Brain pericyte (primary cell): ENCODE measurements around the gene MEGF11.

Source experiments
- DNase-seq: peaks from one replicate; pipeline ENCODE4 v3.0.0-alpha.2; 2012; ENCODE audit warnings: low read depth, low spot score

Gene MEGF11

GRCh38 chr15:65918945-65919344 is 334.6 kb downstream of the MEGF11 start:
- no peak for DNase-seq

- DNase-seq = no peak
Observed at GRCh38 chr15:65918357-65918920, 335.1 kb downstream of the MEGF11 start.

GRCh38 chr15:65917936-65918335 is 335.6 kb downstream of the MEGF11 start:
- no peak for DNase-seq

- DNase-seq = no peak
Observed at GRCh38 chr15:65917407-65917756, 336.2 kb downstream of the MEGF11 start.

DNA sequence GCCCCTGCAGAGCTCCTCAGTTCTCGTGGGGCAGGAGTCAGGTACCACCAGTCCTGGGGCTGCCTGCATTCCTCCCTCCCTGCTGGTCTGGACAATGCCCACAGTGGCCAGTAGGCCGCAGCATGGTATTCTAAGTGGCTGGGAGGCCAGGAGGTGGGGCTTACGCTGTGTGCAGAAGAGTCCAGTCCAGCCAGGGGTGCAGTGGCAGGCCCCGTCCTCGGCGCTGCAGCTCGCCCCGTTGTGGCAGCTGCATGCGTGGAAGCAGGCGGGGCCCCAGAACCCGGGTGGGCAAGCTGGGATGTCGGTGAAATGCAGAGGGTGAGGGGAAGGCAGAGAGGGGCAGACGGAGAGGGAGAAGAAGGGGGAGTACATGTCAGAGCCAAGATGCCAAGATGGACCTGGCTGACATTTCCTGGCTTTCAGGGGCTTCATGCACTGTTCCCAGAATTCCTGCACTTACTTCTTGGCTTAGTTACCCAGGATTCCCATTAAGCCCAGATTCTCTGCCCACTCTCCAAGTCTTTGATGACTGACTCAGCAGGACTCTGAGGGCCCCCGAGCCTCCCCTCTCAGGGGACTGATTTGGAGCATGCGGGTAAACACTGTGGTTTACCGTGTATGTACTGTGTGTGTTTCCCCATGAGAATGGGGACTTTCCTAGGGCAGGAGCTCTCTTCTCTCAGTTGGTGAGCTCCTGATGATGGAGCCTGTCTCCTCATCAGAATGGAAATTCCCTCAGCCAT is 336.7 kb downstream of the MEGF11 start:
- no peak for DNase-seq

GRCh38 chr15:65916041-65916663 is 337.4 kb downstream of the MEGF11 start:
- DNase-seq = no peak

GRCh38 chr15:65914981-65915925 is 338.3 kb downstream of the MEGF11 start:
- no peak for DNase-seq

- no peak for DNase-seq
Observed at GRCh38 chr15:65914386-65914785, 339.2 kb downstream of the MEGF11 start.

- DNase-seq = no peak
Observed at GRCh38 chr15:65913631-65914199, 339.8 kb downstream of the MEGF11 start.

DNA sequence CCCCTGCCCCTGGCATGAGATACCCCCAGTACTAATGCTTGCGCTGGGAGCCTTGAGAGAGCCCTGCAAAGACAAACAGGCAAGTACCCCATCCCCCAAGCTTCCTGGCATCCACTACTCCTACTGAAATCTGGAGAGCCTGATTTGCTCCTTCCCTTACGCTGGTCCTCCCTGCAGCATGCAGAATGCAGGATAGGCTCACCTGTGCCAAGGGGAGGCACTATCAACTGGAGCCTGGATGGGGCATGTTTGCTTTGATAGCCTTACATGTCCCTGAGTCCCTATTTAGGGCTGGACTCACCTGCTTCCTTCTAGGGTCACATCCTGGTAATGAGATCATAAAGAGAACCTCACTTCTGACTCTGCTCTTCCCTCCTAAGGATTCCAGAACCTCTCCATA is 341.3 kb downstream of the MEGF11 start:
- no peak for DNase-seq

GRCh38 chr15:65910341-65910740 is 343.2 kb downstream of the MEGF11 start:
- DNase-seq = no peak

- DNase-seq = no peak
Observed at GRCh38 chr15:65909831-65910230, 343.7 kb downstream of the MEGF11 start.

DNA sequence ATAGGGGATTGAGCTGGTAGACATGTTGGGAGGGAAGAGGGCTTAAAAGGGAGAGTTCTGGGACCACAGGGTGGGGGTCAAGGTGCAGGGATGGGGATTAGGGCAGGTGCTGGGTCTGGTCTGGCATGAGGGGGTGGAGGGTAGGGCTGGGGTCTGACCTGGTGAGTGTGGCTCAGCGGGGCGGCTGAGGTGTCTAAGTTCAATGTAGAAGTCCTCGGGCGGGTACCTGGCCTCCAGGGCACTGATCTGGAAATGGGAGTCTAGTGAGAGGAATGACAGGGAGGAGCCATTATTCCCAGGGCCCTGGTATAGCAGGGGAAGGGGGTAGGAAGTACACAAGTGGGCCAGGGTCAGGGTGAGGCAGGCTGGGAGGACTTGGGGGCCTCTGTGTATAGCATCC is 344.7 kb downstream of the MEGF11 start:
- no peak for DNase-seq

GRCh38 chr15:65907661-65908060 is 345.9 kb downstream of the MEGF11 start:
- no peak for DNase-seq

DNA sequence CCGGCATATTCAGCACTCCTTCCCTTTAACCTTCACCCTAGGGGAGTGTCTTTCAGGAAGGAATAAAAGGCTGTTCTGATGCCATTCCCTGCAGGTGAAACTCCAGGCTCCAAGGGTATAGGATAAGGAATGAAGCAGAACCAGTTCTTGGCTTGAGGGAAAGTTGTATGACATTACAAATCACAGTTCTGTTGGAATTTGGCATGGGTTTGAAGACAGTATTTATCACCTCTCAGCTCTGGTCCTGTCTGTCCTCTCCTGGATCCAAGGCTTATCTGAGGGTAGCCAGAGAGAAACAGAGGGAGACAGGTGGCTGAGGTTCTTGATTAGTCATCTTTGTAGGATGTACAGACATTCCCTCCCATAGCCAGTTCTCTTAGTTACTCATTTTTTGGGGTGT is 347.2 kb downstream of the MEGF11 start:
- DNase-seq = no peak

GRCh38 chr15:65904301-65904700 is 349.2 kb downstream of the MEGF11 start:
- no peak for DNase-seq

- no peak for DNase-seq
Observed at GRCh38 chr15:65903296-65904073, 350.1 kb downstream of the MEGF11 start.

DNA sequence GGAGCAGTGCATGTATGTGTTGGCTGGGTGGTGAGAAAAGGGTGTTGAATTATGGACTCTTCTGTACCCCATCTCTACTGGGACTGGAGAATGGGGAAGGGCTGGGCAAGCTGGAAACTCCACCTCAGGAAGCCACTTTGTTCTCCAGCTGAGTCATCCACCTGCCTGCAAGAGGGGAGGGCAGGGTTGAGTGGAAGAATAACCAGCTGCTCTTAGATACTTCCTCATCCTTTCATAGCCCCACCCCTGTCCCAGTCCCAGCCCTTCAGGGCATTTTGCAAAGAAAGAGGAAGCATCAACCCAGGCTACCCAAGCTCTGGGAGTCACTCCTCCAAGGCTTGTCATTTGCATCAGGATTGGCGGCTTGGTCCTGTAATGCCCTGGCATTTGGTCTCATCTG is 351.2 kb downstream of the MEGF11 start:
- DNase-seq = no peak

GRCh38 chr15:65901836-65902235 is 351.7 kb downstream of the MEGF11 start:
- DNase-seq = no peak

DNA sequence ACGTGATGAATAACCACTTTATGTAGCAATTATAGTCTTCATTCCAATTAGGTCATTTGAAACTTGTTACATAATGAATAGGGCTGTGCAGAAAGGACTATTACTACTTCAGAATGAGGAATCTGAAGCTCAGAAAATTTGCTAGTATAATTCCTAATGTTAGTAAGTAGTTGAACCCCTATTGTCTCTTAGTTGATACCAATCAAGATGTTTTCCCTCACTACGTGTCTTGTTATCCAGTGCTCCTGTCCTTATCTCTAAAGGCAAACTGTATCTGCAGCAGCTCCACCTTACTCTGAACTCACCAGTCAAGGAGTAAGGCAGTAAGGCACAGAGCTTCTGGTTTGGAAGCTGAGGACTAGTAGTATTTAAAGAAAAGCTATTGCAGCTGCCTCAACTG is 352.2 kb downstream of the MEGF11 start:
- DNase-seq = no peak

GRCh38 chr15:65900488-65900887 is 353.1 kb downstream of the MEGF11 start:
- DNase-seq = no peak
